ENCODE measurements around the gene MERTK.

MERTK gene

GRCh38 chr2:111950236-111950635 lies 51.8 kb downstream of the MERTK start:
- H3K4me2 ChIP-seq: no peak overlapping the region

GRCh38 chr2:111951486-111951885 lies 53.1 kb downstream of the MERTK start:
- no peaks in the 10 kb centered on the region for H3K79me2 ChIP-seq (ENCODE audit: insufficient read depth, low read depth)
- no peak for TF ChIP-seq CTCF (conservative IDR thresholded peaks at IDR 0.05; ENCODE audit: low read depth, low read length)
- no peak overlapping the region for H2AFZ ChIP-seq (ENCODE audit: low read depth)
- no peak overlapping the region for H3K4me2 ChIP-seq
- H3K4me3 ChIP-seq (IDR thresholded peaks at IDR 0.05; ENCODE audit: insufficient read depth, low read depth, low read length): no peak overlapping the region
- H4K20me1 ChIP-seq (ENCODE audit: insufficient read depth): no peaks in the 10 kb centered on the region
- no peaks in the 10 kb centered on the region for H3K27me3 ChIP-seq (ENCODE audit: insufficient read depth, low read depth)
- H3K9ac ChIP-seq: no peak overlapping the region
- peaks cover 40% of the 10 kb centered on the region for H3K4me1 ChIP-seq (ENCODE audit: low read depth, poor library complexity, severe bottlenecking)
- H3K27ac ChIP-seq: no peak overlapping the region
- H3K36me3 ChIP-seq (ENCODE audit: insufficient read depth): no peaks in the 10 kb centered on the region

More at GRCh38 chr2:111950236-111950635, 51.8 kb downstream of the MERTK start:
- Histone ChIP-seq H3K9ac (no peak overlapping the region), H4K20me1 (ENCODE audit: insufficient read depth) (no peaks in the 10 kb centered on the region), H3K36me3 (ENCODE audit: insufficient read depth) (no peaks in the 10 kb centered on the region), H3K4me3 (IDR thresholded peaks at IDR 0.05; ENCODE audit: insufficient read depth, low read depth, low read length) (no peak overlapping the region), H3K4me1 (ENCODE audit: low read depth, poor library complexity, severe bottlenecking) (peaks cover 40% of the 10 kb centered on the region), H3K27ac (no peak overlapping the region), H3K27me3 (ENCODE audit: insufficient read depth, low read depth) (no peaks in the 10 kb centered on the region), H3K79me2 (ENCODE audit: insufficient read depth, low read depth) (no peaks in the 10 kb centered on the region), H2AFZ (ENCODE audit: low read depth) (no peak overlapping the region)
- TF ChIP-seq CTCF (conservative IDR thresholded peaks at IDR 0.05; ENCODE audit: low read depth, low read length): no peak

- Histone ChIP-seq H3K4me3 (IDR thresholded peaks at IDR 0.05; ENCODE audit: insufficient read depth, low read depth, low read length) (no peak overlapping the region), H3K27ac (peak overlapping the region; percentile 65), H3K4me1 (ENCODE audit: low read depth, poor library complexity, severe bottlenecking) (peaks cover 40% of the 10 kb centered on the region), H4K20me1 (ENCODE audit: insufficient read depth) (no peaks in the 10 kb centered on the region), H3K9ac (no peak overlapping the region; the same call in 1 of the 2 replicates), H3K27me3 (ENCODE audit: insufficient read depth, low read depth) (no peaks in the 10 kb centered on the region), H3K36me3 (ENCODE audit: insufficient read depth) (no peaks in the 10 kb centered on the region), H3K4me2 (peak overlapping the region; percentile 66), H3K79me2 (ENCODE audit: insufficient read depth, low read depth) (no peaks in the 10 kb centered on the region), H2AFZ (ENCODE audit: low read depth) (peak overlapping the region; percentile 22; the same call in 1 of the 2 replicates)
- TF ChIP-seq CTCF (conservative IDR thresholded peaks at IDR 0.05; ENCODE audit: low read depth, low read length): 0 out of 2 replicates have a peak, but pooled peaks have one; percentile 26
These were observed 54.6 kb downstream of the MERTK start for GRCh38 chr2:111952871-111953452.

- H3K9ac ChIP-seq: no peak overlapping the region
- no peaks in the 10 kb centered on the region for H3K27me3 ChIP-seq (ENCODE audit: insufficient read depth, low read depth)
- H3K27ac ChIP-seq: no peak overlapping the region
- no peaks in the 10 kb centered on the region for H3K36me3 ChIP-seq (ENCODE audit: insufficient read depth)
- H3K4me1 ChIP-seq (ENCODE audit: low read depth, poor library complexity, severe bottlenecking): peaks cover 40% of the 10 kb centered on the region
- no peak overlapping the region for H3K4me3 ChIP-seq (IDR thresholded peaks at IDR 0.05; ENCODE audit: insufficient read depth, low read depth, low read length)
- no peaks in the 10 kb centered on the region for H3K79me2 ChIP-seq (ENCODE audit: insufficient read depth, low read depth)
- no peak overlapping the region for H3K4me2 ChIP-seq
- H2AFZ ChIP-seq (ENCODE audit: low read depth): no peak overlapping the region
- H4K20me1 ChIP-seq (ENCODE audit: insufficient read depth): no peaks in the 10 kb centered on the region
- no peak for TF ChIP-seq CTCF (conservative IDR thresholded peaks at IDR 0.05; ENCODE audit: low read depth, low read length)
These were observed 56.4 kb downstream of the MERTK start for GRCh38 chr2:111954602-111955332.

Measured in KMS-11 (cell line).